Neural progenitor cell (in vitro differentiated cells): Measurements from ENCODE around the gene CLEC7A. TPM values are rescaled to one million over a fixed set of nuclear protein-coding genes. Genes with fewer than 3 reads are reported as not detected.

Experiments
- DNase-seq: peaks from one replicate; pipeline ENCODE4 v3.0.0-alpha.2; 2016; ENCODE audit warnings: low spot score
- H2AFZ ChIP-seq: fragments of 200-600 bp; sonication (generic); replicated peaks from 2 replicates; pipeline ENCODE4 v1.6.1; 2016; ENCODE audit warnings: antibody characterized with exemption
- H3F3A ChIP-seq: fragments of 200-600 bp; sonication (generic); 2 replicates; pipeline ENCODE4 v1.6.1; 2016; ENCODE audit warnings: antibody characterized with exemption, low read depth
- H3K27ac ChIP-seq: fragments of 200-600 bp; sonication (generic); 2 replicates; pipeline ENCODE4 v1.5.1; 2016; ENCODE audit warnings: mild to moderate bottlenecking
- H3K27me3 ChIP-seq: fragments of 200-600 bp; sonication (generic); 2 replicates; pipeline ENCODE4 v1.6.1; 2016; ENCODE audit warnings: mild to moderate bottlenecking, moderate library complexity
- H3K36me3 ChIP-seq: fragments of 200-600 bp; sonication (generic); 2 replicates; pipeline ENCODE4 v1.5.1; 2016
- H3K4me1 ChIP-seq: fragments of 200-600 bp; sonication (generic); 2 replicates; pipeline ENCODE4 v1.6.1; 2016; ENCODE audit warnings: mixed run types
- H3K4me2 ChIP-seq: fragments of 200-600 bp; sonication (generic); 2 replicates; pipeline ENCODE4 v1.6.1; 2016
- H3K4me3 ChIP-seq: fragments of 200-600 bp; sonication (generic); 2 replicates; pipeline ENCODE4 v1.5.1; 2016
- H3K79me2 ChIP-seq: fragments of 200-600 bp; sonication (generic); 2 replicates; pipeline ENCODE4 v1.6.1; 2016; ENCODE audit warnings: low read depth
- H3K9ac ChIP-seq: fragments of 200-600 bp; sonication (generic); 2 replicates; pipeline ENCODE4 v1.6.1; 2016
- H3K9me3 ChIP-seq: fragments of 200-600 bp; sonication (generic); 2 replicates; pipeline ENCODE4 v1.5.1; 2016; ENCODE audit warnings: low read depth
- H4K20me1 ChIP-seq: fragments of 200-600 bp; sonication (generic); 2 replicates; pipeline ENCODE4 v1.6.1; 2016; ENCODE audit warnings: low read depth
- H3K27ac Mint-ChIP-seq: 3 replicates; pipeline ENCODE4 v1.8.0; 2021; ENCODE audit warnings: mixed read lengths
- H3K27me3 Mint-ChIP-seq: 2 replicates; pipeline ENCODE4 v1.8.0; 2022; ENCODE audit warnings: low read depth, mild to moderate bottlenecking, inconsistent platforms, moderate library complexity, mixed read lengths; ENCODE audit not compliant: insufficient read depth
- H3K36me3 Mint-ChIP-seq: 3 replicates; pipeline ENCODE4 v1.8.0; 2021; ENCODE audit warnings: mixed read lengths
- H3K4me1 Mint-ChIP-seq: 3 replicates; pipeline ENCODE4 v1.8.0; 2021; ENCODE audit warnings: mixed read lengths
- H3K4me3 Mint-ChIP-seq: 3 replicates; pipeline ENCODE4 v1.8.0; 2021; ENCODE audit warnings: mild to moderate bottlenecking, moderate library complexity, mixed read lengths
- H3K9me3 Mint-ChIP-seq: 3 replicates; pipeline ENCODE4 v1.8.0; 2020; ENCODE audit warnings: mixed read lengths
- CTCF ChIP-seq: fragments of 200-600 bp; sonication (generic); IDR thresholded peaks from 2 replicates; pipeline ENCODE4 v1.5.1; 2017; ENCODE audit warnings: antibody characterized with exemption, mild to moderate bottlenecking
- EZH2 ChIP-seq: fragments of 200-600 bp; sonication (generic); IDR thresholded peaks from 2 replicates; pipeline ENCODE4 v1.6.1; 2017; ENCODE audit warnings: antibody characterized with exemption, mild to moderate bottlenecking, moderate library complexity
- EZH2phosphoT487 ChIP-seq: fragments of 200-600 bp; sonication (generic); IDR thresholded peaks from 2 replicates; pipeline ENCODE4 v1.6.1; 2017; ENCODE audit warnings: antibody characterized with exemption
- total RNA-seq: library from RNA; depleted of rRNA; stranded (reverse); fragments of >200 nt; gene quantifications from 2 replicates; pipeline ENCODE4 v1.2.3, GENCODE V29; 2015; ENCODE audit warnings: low replicate concordance

CLEC7A gene
- total RNA-seq, 1 donor from 2014 or later: not detected

- DNase-seq: no peak
- Histone ChIP-seq H3K27me3 (no peaks in the 10 kb centered on the region), H3K79me2 (no peaks in the 10 kb centered on the region), H3K9ac (no peak overlapping the region), H3K9me3 (no peaks in the 10 kb centered on the region), H3K4me3 (no peak overlapping the region), H3K27ac (no peak overlapping the region), H2AFZ (peak overlapping the region; percentile 74), H4K20me1 (no peaks in the 10 kb centered on the region), H3K36me3 (no peaks in the 10 kb centered on the region), H3K4me2 (no peak overlapping the region), H3K4me1 (peaks cover 4% of the 10 kb centered on the region), H3F3A (no peaks in the 10 kb centered on the region)
- Mint-ChIP-seq H3K4me1 (peaks cover 11% of the 10 kb centered on the region), H3K4me3 (no peak overlapping the region), H3K36me3 (no peaks in the 10 kb centered on the region), H3K9me3 (peaks cover 4% of the 10 kb centered on the region), H3K27ac (no peak overlapping the region), H3K27me3 (peaks cover 3% of the 10 kb centered on the region)
- TF ChIP-seq EZH2phosphoT487 (no peak), EZH2 (no peak), CTCF (no peak)
Measured at GRCh38 chr12:10088955-10089900, 40.8 kb downstream of the CLEC7A start.

GRCh38 chr12:10088031-10088430, 42.0 kb downstream of the CLEC7A start:
- Mint-ChIP-seq H3K27ac (no peak overlapping the region), H3K9me3 (peaks cover 10% of the 10 kb centered on the region), H3K27me3 (peaks cover 3% of the 10 kb centered on the region), H3K36me3 (no peaks in the 10 kb centered on the region), H3K4me1 (peaks cover 11% of the 10 kb centered on the region), H3K4me3 (no peak overlapping the region)
- Histone ChIP-seq H3K4me2 (no peak overlapping the region), H3K27me3 (no peaks in the 10 kb centered on the region), H3K9me3 (no peaks in the 10 kb centered on the region), H4K20me1 (no peaks in the 10 kb centered on the region), H3K27ac (no peak overlapping the region), H2AFZ (no peak overlapping the region), H3K9ac (no peak overlapping the region), H3F3A (no peaks in the 10 kb centered on the region), H3K36me3 (no peaks in the 10 kb centered on the region), H3K4me3 (no peak overlapping the region), H3K79me2 (no peaks in the 10 kb centered on the region), H3K4me1 (peaks cover 4% of the 10 kb centered on the region)
- DNase-seq: no peak
- TF ChIP-seq CTCF (no peak), EZH2phosphoT487 (no peak), EZH2 (no peak)

GRCh38 chr12:10086387-10086786, 43.6 kb downstream of the CLEC7A start:
- Mint-ChIP-seq H3K4me1 (peaks cover 11% of the 10 kb centered on the region), H3K27ac (no peak overlapping the region), H3K36me3 (no peaks in the 10 kb centered on the region), H3K9me3 (peaks cover 10% of the 10 kb centered on the region), H3K27me3 (peaks cover 5% of the 10 kb centered on the region), H3K4me3 (no peak overlapping the region)
- H3K4me3 ChIP-seq: no peak overlapping the region
- no peak overlapping the region for H3K9ac ChIP-seq
- H4K20me1 ChIP-seq: no peaks in the 10 kb centered on the region
- H3K79me2 ChIP-seq: no peaks in the 10 kb centered on the region
- DNase-seq: no peak
- no peaks in the 10 kb centered on the region for H3K27me3 ChIP-seq
- H3K27ac ChIP-seq: no peak overlapping the region
- TF ChIP-seq EZH2 (no peak), EZH2phosphoT487 (no peak), CTCF (no peak)
- no peaks in the 10 kb centered on the region for H3F3A ChIP-seq
- H3K9me3 ChIP-seq: no peaks in the 10 kb centered on the region
- H3K36me3 ChIP-seq: no peaks in the 10 kb centered on the region
- H3K4me2 ChIP-seq: no peak overlapping the region
- H2AFZ ChIP-seq: no peak overlapping the region
- H3K4me1 ChIP-seq: peaks cover 4% of the 10 kb centered on the region
